ELR (cell line): Measurements from ENCODE around the gene ZDHHC24.

ENCODE experiments used
- DNase-seq: peaks from one replicate; pipeline ENCODE4 v3.0.0-alpha.2; 2015; ENCODE audit warnings: low read depth

Gene ZDHHC24

DNA sequence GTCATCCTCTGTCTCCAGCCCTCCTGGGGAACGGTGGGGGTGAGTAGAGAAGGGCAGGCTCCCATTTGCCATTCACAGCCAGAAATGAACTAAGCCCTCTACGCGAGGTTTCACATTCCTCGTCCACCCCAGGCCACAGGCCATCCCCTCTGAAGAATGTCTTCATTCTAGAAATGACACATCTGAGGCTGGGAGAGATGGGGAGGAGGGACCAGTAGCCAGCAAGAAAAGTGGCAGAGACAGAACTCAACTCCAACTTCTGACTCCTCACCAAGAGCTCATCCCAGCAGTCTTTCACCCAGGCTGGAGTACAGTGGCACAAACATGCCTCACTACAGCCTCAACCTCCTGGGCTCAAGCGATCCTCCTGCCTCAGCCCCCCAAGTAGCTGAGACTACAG lies 19.1 kb upstream of the ZDHHC24 start:
- DNase-seq = no peak

DNA sequence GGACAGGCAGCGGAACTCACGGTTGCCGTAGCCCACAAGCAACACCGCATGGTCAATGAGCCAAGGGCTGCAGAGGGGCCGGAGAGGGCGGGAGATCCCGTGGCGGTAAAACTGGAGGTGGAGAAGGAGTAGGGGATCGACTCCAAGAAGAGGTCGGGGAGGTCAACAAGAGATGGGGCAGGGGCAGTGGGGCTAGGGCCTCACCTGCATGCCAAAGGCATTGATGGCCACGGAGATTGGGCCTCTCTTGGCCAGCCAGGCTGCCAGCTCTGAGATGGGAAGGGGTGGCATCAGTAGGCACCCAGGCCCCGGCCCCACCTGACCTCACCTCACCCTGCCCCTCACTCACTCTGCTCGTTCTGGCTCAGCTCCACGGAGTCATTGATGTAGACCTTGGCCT lies 18.7 kb upstream of the ZDHHC24 start:
- DNase-seq = no peak

DNA sequence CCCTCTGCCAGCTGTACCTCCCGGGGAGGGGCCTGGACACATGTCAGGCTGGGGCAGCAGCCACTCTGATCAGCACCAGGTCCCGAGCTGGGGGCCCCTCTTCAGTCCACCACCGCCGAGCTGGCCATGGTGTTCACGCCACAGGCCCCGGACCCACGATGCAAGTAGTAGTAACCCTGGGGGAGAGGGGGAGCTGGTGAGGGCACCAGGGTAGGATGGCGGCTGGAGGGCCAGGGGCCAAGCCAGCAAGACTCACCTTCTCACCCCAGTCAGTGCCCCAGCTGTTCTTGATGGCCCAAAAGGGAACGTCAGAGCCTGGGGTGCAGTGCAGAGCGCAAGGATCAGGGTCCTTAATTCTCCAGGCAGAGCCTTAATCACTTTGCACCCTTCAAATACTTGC lies 18.0 kb upstream of the ZDHHC24 start:
- DNase-seq = no peak

DNA sequence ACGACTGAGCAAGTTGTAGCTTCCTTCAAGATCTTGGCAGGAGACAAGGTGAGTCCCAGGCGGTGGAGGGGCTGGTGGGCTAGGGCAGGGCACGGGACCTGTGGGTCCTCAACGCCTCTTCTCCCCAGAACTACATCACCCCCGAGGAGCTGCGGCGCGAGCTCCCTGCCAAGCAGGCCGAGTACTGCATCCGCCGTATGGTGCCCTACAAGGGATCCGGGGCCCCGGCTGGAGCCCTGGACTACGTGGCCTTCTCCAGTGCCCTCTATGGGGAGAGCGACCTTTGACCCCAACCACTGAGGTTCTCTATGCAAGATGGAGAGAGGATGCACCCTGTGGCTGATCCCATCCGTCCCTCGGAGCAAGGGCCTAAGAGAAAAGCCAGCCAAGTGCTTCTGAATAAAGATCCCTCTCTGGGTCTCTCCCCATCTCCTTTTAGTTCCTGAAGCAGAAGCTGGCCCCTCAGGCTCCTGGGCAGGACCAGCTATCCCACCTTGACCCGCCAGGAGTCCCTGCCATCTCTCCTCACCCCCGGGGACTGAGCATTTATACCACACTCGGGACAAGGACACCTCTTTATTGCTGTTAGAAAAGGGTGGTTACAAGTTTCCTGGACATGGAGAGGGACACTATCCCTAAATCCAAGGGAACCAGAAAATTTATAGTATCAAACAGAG lies 17.2 kb upstream of the ZDHHC24 start:
- DNase-seq = no peak

DNA sequence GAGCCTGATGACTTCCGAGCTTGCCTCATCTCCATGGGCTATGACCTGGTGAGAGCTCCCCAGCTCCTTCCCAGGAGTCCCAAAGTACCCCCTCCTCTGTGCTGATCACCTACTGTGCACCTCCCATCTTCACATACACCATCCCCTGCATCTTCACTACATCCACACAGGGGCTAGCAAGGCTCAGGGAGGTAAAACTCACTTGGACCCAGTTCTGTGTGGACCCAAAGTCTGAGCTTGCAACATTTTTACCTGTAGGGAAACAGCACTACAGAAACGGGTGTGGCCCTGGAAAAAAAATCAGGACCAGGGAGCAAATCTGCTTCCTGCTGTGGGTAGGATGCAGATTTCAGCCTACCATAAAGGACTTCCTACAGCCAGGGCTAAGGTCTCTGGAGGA lies 16.4 kb upstream of the ZDHHC24 start:
- DNase-seq = no peak

DNA sequence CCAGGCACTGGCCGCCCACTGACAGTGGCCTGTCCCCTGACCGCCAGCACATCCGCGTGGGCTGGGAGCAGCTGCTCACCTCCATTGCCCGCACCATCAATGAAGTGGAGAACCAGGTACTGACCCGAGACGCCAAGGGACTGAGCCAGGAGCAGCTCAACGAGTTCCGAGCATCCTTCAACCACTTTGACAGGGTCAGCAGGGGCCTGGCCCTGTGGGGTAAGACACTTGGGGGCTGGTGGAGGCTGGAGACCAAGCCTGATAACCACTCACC lies 16.1 kb upstream of the ZDHHC24 start:
- no peak for DNase-seq

DNA sequence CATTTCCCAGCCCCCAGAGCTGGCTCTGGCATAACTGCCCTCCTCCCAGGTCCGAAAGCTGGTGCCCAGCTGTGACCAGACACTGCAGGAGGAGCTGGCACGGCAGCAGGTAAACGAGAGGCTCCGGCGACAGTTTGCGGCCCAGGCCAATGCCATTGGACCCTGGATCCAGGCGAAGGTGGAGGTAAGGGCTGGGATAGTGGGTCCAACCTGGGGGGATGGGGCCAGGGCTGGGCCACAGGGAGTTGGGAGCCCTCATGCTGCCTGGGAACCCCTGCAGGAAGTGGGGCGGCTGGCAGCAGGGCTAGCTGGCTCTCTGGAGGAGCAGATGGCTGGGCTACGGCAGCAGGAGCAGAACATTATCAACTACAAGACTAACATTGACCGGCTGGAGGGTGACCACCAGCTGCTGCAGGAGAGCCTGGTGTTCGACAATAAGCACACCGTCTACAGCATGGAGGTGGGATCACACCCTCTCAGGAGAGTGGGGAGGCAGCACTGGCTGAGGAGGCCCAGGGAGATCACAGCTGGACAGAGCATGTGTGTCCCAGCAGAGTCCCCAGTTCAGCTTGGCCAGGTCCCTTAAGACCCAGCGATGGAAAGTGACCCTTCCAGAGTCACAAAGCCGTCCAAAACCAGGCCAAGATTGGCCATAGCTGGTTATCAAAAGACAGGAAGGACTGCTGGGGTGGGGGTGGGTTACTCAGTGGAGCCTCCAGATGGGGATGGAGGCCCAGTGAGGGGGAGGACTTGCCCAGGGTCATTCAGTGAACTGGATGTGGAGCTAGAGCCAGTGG lies 15.5 kb upstream of the ZDHHC24 start:
- DNase-seq = no peak

DNA sequence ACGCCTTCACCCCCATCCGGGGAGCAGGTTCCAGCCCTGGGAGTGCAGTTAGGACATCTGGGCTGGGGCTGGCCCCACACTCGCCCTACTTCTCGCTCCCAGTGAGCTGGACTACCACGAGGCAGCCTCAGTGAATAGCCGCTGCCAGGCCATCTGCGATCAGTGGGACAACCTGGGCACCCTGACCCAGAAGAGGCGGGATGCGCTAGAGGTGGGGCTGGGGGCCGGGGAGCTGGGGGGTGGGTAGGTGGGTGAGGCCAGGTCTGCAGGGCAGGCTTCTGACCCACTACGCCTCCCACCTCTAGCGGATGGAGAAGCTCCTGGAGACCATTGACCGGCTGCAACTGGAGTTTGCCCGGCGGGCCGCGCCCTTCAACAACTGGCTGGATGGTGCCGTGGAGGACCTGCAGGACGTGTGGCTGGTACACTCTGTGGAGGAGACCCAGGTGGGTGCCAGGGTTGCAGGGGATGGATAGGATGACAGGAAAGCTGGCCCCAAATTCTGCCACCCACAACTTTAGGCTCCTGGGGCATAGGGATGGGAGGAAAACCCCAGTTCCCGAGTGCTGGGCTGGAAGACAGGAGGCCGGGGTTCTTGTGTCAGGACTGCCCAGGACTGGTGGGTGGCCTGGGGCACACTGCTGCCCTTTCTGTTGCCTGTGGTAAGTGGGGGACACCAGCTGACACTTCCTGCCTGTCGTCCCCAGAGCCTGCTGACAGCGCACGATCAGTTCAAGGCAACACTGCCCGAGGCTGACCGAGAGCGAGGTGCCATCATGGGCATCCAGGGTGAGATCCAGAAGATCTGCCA lies 14.2 kb upstream of the ZDHHC24 start:
- DNase-seq = no peak

DNA sequence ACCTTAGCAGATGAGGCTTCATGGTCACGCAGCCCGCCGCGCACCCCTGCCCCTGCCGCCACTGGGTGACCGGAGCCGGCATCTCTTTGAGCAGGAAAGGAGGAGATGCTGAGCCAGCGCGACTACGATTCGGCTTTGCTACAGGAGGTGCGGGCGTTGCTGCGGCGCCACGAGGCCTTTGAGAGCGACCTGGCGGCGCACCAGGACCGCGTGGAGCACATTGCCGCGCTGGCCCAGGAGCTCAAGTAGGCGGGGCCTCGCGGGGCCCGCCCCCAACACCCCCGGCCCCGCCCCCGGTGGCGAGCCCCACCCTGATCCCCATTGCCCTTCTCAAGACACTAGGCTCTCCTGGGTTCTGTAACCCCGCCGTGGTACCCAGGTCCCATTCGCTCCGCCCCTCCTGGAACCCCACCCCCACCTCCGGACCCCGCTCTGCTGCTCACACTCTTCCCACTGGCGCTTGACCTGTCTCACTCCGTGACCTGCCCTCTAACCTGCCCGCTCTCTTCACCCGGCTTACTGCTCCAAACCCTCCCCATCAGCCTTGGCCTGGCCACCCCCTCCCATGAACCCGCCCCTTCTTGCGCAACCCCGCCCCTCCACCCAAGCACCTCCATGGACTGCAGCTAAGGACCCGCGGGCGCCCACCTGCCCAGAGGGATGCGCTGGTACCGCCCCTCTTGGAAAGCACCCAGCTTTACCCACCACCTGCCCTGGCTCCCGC lies 13.5 kb upstream of the ZDHHC24 start:
- no peak for DNase-seq

DNA sequence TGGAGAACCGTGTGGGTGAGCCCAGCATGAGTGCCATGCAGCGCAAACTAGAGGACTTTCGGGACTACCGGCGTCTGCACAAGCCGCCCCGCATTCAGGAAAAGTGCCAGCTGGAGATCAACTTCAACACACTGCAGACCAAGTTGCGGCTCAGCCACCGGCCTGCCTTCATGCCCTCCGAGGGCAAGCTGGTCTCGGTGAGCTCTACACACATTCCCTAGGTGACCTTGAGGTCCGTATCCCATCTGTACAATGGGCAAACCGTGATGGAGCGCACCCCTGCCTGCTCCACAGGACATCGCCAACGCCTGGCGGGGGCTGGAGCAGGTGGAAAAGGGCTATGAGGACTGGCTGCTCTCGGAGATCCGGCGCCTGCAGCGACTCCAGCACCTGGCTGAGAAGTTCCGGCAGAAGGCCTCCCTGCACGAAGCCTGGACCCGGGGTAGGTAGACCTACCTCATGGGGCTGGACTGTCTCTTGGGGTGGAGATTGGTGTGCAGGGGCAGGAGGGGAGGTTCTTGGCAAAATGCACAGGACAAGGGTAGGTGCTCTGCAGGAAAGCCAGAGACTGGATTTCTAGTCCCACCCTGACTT lies 12.0 kb upstream of the ZDHHC24 start:
- DNase-seq = no peak

DNA sequence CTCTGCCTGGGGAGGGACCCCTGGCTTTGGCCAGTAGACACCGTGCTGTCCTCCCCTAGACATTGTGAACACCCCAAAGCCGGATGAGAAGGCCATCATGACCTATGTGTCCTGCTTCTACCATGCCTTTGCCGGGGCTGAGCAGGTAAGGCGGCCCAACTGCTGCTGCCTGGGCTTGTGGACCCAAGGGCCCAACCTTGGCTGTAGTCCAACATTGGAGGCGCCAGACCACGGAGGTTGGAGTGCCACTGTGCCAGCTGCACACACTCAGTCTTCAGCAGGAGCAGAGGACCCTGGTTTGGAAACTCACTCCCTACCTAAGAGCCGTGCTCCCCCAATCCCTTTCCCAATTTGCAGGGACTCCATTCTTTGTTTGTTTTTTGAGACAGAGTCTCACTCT lies 10.2 kb upstream of the ZDHHC24 start:
- DNase-seq = no peak

DNA sequence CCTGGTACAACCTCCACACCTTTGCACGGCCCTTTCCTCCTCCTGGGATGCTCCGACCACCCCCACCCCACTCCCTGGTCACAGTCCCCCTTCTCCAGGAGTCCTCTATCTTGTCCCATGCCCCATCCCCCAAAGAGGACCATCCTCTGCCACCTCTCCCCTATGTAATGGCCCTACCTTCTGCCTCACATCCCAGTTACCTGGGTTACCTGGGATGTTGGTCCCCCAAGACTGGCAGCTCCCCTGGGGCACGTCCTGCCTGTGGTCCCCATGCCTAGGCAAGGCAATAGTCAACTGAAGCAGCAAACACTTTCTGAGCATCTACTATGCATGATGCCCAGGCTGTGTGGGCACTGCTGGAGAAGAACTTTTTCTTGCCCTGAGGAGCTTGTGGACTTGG lies 9.6 kb upstream of the ZDHHC24 start:
- DNase-seq = no peak

DNA sequence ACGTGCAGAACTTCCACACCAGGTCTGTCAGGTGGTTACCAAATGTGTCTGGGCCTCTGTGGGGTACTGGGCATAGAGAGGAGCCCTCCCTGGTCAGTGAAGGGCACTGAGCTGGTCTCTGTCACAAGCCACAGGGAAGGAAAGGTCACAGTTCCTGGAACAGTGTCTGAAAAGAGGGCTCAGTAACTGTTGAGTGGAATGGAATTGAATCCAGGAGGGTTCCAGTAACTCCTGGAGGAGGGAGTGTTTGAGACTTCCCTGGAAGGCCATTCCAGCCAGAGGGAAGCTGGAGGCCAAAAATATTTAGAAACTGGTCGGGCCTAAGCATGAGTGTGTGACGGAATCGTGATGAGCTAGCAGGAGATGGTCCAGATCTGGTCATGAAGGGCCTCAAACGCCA lies 8.8 kb upstream of the ZDHHC24 start:
- DNase-seq = no peak

DNA sequence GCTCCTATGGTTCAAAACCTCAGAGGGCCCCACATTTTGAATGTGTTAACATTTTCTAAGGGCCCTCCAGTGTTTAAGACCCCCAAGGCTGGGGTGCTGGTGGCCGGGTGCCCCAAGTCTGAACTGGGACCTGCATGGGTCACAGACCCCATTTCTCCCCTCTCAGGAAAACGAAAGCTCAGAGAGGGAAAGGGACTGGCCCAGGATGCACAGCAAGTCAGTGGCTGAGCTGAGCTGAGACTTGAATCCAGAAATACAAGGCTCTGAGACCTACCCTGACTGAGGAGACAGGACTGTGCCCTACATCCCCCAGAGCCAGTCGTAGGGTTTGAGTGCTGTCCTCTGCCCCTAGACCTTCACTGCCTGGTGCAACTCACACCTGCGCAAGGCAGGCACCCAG lies 5.0 kb upstream of the ZDHHC24 start:
- DNase-seq = no peak

DNA sequence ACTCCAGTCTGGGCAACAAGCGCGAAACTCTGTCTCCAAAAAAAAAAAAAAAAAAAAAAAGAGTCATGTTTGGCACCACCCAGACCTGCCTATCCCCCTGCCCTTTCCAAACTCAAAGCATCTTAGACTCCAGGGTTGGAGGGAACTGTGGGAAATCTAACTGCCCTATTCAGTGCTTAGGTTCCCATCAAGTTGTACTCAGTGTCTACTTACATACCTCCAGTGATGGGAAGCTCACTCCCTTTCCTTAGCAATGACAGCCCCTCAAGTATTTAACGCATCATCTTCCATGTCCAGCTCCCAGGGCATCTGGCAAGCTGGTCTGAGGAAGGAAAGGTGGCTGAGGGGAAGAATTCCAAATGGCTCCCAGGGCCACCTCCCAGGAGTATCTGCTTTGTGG lies 3.8 kb upstream of the ZDHHC24 start:
- no peak for DNase-seq

DNA sequence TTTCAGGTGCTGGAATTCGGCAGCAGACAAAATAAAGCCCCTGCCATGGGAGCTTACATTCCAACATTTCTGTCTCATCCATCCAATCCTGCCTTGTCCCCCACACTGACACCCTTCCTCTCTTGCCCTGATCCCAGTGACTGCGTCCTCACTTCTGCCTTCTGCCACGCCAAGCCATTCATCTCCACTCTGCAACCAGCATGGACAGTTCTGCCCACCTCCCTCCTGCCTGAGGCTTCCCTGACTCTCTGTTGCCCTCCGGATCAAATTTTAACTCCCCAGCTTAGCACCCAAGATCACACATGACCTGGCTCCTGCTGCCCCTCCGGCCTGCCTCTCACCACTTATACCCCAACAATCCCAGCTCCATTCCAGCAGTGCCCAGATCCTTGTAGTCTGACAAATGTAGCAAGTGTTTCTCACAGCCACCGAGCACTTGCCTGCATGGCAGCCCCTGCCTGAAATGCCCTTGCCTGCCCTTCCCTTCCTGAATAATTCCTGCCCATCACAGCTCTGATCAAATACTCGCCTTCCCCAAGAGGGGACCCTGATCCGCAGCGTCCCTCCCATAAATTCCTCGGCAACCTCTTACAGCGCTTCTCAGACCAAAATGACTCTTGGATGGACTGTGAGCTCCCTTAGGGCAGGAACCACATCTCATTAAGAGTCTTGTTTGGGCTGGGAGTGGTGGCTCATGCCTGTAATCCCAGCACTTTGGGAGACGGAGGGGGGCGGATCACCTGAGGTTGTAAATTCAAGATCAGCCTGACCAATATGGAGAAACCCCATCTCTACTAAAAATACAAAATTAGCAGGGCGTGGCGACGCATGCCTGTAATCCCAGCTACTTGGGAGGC lies 3.2 kb upstream of the ZDHHC24 start:
- DNase-seq = no peak

DNA sequence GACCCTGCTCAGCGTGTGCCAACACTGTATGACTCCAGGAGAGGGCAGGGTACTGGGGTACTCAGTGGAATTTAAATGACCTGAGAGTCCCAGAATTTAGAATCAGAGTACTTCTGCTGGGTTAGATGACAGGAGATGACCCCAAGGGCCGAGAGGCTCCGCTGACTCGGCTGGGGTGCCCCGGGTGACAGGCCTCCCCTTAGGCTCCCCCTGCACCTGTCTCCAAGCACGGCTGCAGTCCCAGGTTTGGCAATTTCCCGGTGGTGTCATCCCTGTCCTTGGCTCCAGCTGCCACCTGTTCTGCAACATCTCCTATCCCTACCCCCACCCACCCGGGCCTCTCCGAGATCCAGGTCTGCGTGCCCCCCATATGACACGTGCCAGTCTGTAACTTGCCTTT lies 2.2 kb upstream of the ZDHHC24 start:
- DNase-seq = no peak

DNA sequence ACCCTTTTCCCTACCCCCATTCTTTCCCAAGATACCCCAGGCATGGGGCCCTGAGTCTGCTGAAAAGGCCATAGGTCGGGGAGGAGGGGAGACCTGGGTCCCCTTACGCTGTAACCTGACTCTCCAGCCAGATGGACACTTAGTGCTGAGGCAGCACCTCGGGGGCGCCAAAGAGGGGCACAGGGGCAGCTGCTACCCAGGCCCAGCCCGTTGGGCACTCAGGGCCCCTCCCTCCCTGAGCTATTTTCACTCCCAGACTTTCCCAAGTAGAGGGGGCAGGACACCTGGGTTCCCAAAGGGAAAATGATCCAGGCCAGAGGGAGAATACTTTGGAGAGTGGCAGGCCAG lies 1.8 kb upstream of the ZDHHC24 start:
- DNase-seq = no peak

DNA sequence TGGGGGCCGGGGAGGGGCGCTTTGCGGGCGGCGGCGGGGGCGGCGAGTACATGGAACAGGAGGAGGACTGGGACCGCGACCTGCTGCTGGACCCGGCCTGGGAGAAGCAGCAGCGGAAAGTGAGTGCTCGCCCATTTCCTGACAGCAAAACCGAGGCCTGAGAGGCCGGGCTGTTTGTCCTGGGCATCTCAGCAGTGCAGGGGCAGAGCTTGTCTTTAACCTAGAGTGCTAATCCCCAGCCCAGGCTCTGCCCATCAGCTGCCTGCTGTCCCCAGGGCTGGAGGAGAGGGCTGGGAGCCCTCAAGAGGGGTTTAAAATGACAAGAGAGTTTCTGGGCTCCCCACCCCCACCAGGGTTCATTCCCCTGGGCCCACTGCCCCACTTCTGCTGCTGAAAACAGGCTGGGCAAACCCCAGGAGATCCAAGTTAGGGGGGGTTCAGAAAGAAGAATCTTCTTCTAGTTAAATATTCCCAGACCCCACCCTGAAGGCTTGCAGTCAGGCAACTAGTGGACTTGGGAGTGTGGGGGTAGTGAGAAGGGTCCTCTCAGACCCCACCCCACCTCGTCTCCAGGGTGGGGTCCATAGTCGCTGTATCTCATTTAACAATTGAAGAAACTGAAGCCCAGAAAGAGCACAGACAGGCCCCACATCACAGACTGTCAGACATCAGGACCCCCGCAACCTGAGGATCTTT lies 1.3 kb upstream of the ZDHHC24 start:
- no peak for DNase-seq

DNA sequence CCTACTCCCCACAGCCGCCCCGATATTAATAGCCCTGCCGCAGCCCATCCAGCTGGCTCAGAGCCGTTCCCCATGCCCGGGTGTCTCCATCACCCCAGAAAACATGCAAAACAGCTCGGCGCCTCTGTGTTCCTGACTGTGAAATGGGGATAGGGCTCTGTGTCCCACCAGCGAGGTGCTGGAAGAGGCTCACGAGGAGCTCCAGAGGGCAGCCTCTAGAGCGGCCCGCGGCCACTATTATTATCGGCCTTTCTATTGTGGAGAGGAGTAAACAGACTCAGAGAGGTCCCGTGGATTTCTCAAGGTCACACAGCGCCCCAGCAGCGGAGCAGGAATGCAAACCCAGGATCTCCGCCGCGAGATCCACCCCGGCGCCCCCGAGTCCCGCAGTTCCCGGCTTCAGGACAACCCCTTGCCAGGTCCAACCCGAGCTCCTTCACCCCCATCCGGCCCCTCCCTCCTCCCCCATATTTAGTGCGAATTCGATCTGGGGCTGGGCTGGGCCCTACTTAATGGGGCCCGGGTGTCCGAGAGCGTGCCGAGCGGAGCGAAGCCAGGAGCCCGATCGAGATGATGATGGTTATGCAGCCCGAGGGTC lies 619 bp upstream of the ZDHHC24 start, which contains the start of gene ACTN3:
TSS of gene ACTN3 (plus strand) at position 536 of the 598 bp plus-strand sequence. CDS start at position 571, 35 bp downstream.
- peak; percentile 21 for DNase-seq
